ENCODE results near the gene AGMO. TPM values are rescaled to one million over a fixed set of nuclear protein-coding genes. Genes with fewer than 3 reads are reported as not detected.

Gene AGMO
- total and polyA plus RNA-seq, 10 of the 15 experiments (the other 5 are each of a cell fraction or from before 2014, with no cell fraction given) = 0.11 to 0.29 TPM; not detected in 8

- Histone ChIP-seq H3K27me3 (replicated peaks in 1 of 2; ENCODE audit: control insufficient read depth in 2 of 2, insufficient read depth in 2 of 2, low read length in 1 of 2) (no peaks in the 10 kb centered on the region), H3K36me3 (ENCODE audit: control insufficient read depth in 2 of 2, insufficient read depth in 2 of 2, low read length in 1 of 2) (no peaks in the 10 kb centered on the region), H4K20me1 (ENCODE audit: control insufficient read depth, insufficient read depth) (no peaks in the 10 kb centered on the region), H3K4me3 (no peak overlapping the region), H3K4me2 (ENCODE audit: control insufficient read depth, insufficient read depth) (no peak overlapping the region), H3K9me3 (replicated peaks; ENCODE audit: control insufficient read depth, insufficient read depth, low read length) (no peaks in the 10 kb centered on the region), H3K27ac (ENCODE audit: control insufficient read depth, insufficient read depth) (no peak overlapping the region), H2AFZ (ENCODE audit: control insufficient read depth, low read depth, low read length) (no peak overlapping the region), H3K4me1 (ENCODE audit: control insufficient read depth, insufficient read depth, low read length) (no peaks in the 10 kb centered on the region), H3K79me2 (ENCODE audit: control insufficient read depth, insufficient read depth, low read length) (no peaks in the 10 kb centered on the region), H3K9ac (ENCODE audit: control insufficient read depth, insufficient read depth, low read length) (no peak overlapping the region)
- no peak for DNase-seq (ENCODE audit: low read depth, low spot score)
- ATAC-seq = no peak
- in situ Hi-C loops (cut with MboI) (no loop called here), intact Hi-C loops (cut with micrococcal nuclease; ENCODE audit: unreplicated experiment) (no loop called here)
- ChIA-PET POLR2A (no interaction called here), RAD21 (ENCODE audit: unreplicated experiment) (no interaction called here), CTCF (interaction anchor here (0.5 to 1.5 kb wide), 2 partner anchors 8 to 890 kb away, joined by 4 to 5 read pairs; no protein-coding TSS in a partner anchor), SMC1A (ENCODE audit: uncharacterized antibody, unreplicated experiment) (interaction anchor here (0.9 to 1.1 kb wide), 5 partner anchors 9 to 50 kb away, joined by 3 to 6 read pairs (median 4); no protein-coding TSS in a partner anchor)
- TF ChIP-seq ZBTB40 (IDR thresholded peaks at IDR 0.05; ENCODE audit: borderline replicate concordance) (no peak), ZNF217 (IDR thresholded peaks at IDR 0.05) (no peak), HCFC1 (IDR thresholded peaks at IDR 0.05; ENCODE audit: low read length) (no peak), CTCF (IDR thresholded peaks at IDR 0.05 in 2 of 3, conservative IDR thresholded peaks at IDR 0.05 in 1 of 3; ENCODE audit: control insufficient read depth in 2 of 3, extremely low read depth in 1 of 3, insufficient read depth in 1 of 3, low read depth in 3 of 3, low read length in 3 of 3) (no peak), RAD21 (IDR thresholded peaks at IDR 0.05; ENCODE audit: insufficient read depth, low read depth, low read length) (no peak), SMAD1 (IDR thresholded peaks at IDR 0.05; ENCODE audit: low read depth, partially characterized antibody) (no peak), NFXL1 (IDR thresholded peaks at IDR 0.05; ENCODE audit: borderline replicate concordance) (no peak), WRNIP1 (IDR thresholded peaks at IDR 0.05; ENCODE audit: borderline replicate concordance, low read depth, low read length) (no peak)
- no peak for FAIRE-seq
- WGBS (ENCODE audit: insufficient coverage, insufficient replicate concordance, low lambda C conversion rate, missing lambda C conversion rate) = 0% methylated on average over 2 of the region's 2 CpGs
- no TSS peak for BruUV-seq (replicated peaks)
Observed at GRCh38 chr7:15603124-15603523, 41.3 kb upstream of the AGMO start.

Data from GM12878 (cell line).